Loucy (cell line): ENCODE results near the gene SIK3.

ENCODE experiments used
- CTCF ChIP-seq: fragments of 200-600 bp; sonication (generic); conservative IDR thresholded peaks from 2 replicates; pipeline ENCODE4 v1.5.1; 2014; ENCODE audit warnings: mild to moderate bottlenecking, antibody characterized with exemption, low read length
- EZH2phosphoT487 ChIP-seq: fragments of 200-600 bp; IDR thresholded peaks from 2 replicates; pipeline ENCODE4 v1.6.1; 2018; ENCODE audit warnings: antibody characterized with exemption, mild to moderate bottlenecking, moderate library complexity, borderline replicate concordance

DNA sequence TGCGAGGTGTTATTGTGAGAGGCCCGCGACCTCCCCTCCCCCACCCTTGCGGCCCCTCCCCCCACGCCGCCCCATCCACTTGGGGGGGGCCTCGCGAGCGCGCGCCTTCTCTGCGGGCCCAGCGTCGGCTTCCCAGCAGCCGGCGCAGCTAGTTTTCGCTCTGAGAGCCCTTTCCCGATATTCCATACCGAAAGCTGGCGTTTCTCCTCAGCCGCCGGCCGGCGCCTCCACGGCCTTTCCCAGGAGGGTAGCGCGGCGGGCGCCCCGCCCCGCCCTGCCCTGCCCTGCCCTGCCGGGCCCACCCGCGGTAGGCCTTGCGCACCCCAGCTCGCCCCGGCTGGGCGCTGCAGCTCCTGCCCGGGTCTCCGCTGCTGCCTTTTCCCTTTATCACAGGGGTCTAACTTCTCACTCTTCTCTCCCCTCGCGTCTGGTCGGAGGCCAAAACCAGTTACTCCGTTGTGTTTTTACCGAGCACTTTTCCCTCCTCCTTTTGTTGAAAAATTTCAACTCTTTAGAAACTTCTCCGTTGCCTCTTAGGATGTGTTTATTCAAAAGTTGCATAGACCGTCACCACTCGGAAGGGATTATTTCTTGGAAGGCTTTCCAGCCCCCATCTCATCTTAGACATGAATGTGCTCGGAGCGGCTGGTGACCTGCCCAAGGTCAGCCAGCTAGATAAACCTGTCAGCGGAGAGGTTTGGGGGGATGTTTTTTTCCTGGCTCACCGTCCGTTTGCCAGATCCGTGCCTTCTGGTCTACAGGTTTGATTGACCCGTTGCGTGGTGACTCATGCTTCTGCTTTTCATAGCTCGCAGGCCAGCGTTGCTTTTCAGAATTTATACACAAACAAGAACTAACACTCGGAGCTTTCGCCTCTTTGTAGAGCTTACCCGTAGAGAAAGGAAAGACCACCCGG lies 46.5 kb upstream of the SIK3 start:
- TF ChIP-seq CTCF (no peak), EZH2phosphoT487 (no peak)
